ENCODE data around the gene COIL. TPM values are rescaled to one million over a fixed set of nuclear protein-coding genes. Genes with fewer than 3 reads are reported as not detected.

COIL gene
- polyA plus RNA-seq, 3 donors = 3.0 to 6.6 (median 5.3) TPM

DNA sequence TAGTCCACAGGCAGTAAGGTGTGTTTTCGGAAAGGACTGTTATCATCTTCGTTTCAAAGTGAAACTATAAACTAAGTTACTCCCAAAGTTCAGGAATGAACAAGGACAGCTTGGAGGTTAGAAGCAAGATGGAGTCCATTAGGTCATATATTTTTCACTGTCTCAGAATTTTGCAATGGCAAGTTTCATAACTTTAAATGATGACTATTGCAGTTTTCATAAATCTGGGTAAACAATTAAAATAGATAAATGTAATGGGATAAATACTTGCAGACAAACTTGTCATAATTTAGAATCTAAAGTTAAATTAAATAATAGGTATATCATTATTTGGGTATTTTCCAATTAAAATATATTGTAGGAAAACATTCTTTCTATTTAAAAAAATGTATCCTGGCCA, 32.3 kb downstream of the COIL start:
- H3K27me3 ChIP-seq (ENCODE audit: control insufficient read depth in 2 of 2, insufficient read depth in 2 of 2, low read length in 2 of 2) = no peaks in the 10 kb centered on the region
- intact Hi-C loops (cut with micrococcal nuclease) = no loop called here
- no CpG with 5 or more reads among the region's 2 CpGs for WGBS (ENCODE audit: insufficient coverage)
- no peaks in the 10 kb centered on the region for H3K79me2 ChIP-seq (ENCODE audit: insufficient read depth, low read length)
- no peak for TF ChIP-seq CTCF (IDR thresholded peaks at IDR 0.05)
- Mint-ChIP-seq H3K4me1 (peaks cover 2% of the 10 kb centered on the region), H3K4me3 (no peak overlapping the region), H3K9me3 (peaks cover 2 to 36% (median 29%) of the 10 kb centered on the region in 7 donors), H3K27ac (no peak overlapping the region), H3K27me3 (ENCODE audit: low read depth in 3 of 3) (peaks cover 0 to 3% (median 2%) of the 10 kb centered on the region in 3 donors), H3K36me3 (peaks cover 2 to 10% of the 10 kb centered on the region in 2 donors)
- H2AFZ ChIP-seq (ENCODE audit: insufficient read depth, low read depth, low read length, poor library complexity, severe bottlenecking) = no peak overlapping the region
- H3K36me3 ChIP-seq (replicated peaks in 1 of 2; ENCODE audit: control insufficient read depth in 1 of 2, insufficient read depth in 2 of 2, low read length in 2 of 2) = no peaks in the 10 kb centered on the region
- H4K20me1 ChIP-seq (ENCODE audit: insufficient read depth, low read length) = no peaks in the 10 kb centered on the region
- no peak for DNase-seq
- H3K27ac ChIP-seq (ENCODE audit: low read depth in 1 of 2, low read length in 2 of 2) = no peak overlapping the region
- H3K9me3 ChIP-seq (replicated peaks in 1 of 2; ENCODE audit: control insufficient read depth in 1 of 2, insufficient read depth in 1 of 2, low read length in 2 of 2) = peaks cover 8 to 24% of the 10 kb centered on the region in 2 donors
- no peak overlapping the region for H3K4me3 ChIP-seq (replicated peaks in 1 of 3; ENCODE audit: low read depth in 2 of 3, low read length in 3 of 3)
- no peak overlapping the region for H3K9ac ChIP-seq (ENCODE audit: insufficient read depth, low read length, poor library complexity, severe bottlenecking)
- no peak overlapping the region for H3K4me2 ChIP-seq (replicated peaks; ENCODE audit: extremely low read depth, low read length, poor library complexity, severe bottlenecking)
- no peaks in the 10 kb centered on the region for H3K4me1 ChIP-seq (ENCODE audit: control insufficient read depth in 1 of 2, insufficient read depth in 2 of 2, low read length in 2 of 2)

- Histone ChIP-seq H3K27ac (ENCODE audit: low read depth in 1 of 2, low read length in 2 of 2) (no peak overlapping the region), H3K36me3 (replicated peaks in 1 of 2; ENCODE audit: control insufficient read depth in 1 of 2, insufficient read depth in 2 of 2, low read length in 2 of 2) (no peaks in the 10 kb centered on the region), H3K9me3 (replicated peaks in 1 of 2; ENCODE audit: control insufficient read depth in 1 of 2, insufficient read depth in 1 of 2, low read length in 2 of 2) (peaks cover 8 to 24% of the 10 kb centered on the region in 2 donors), H2AFZ (ENCODE audit: insufficient read depth, low read depth, low read length, poor library complexity, severe bottlenecking) (no peak overlapping the region), H3K79me2 (ENCODE audit: insufficient read depth, low read length) (no peaks in the 10 kb centered on the region), H3K4me2 (replicated peaks; ENCODE audit: extremely low read depth, low read length, poor library complexity, severe bottlenecking) (no peak overlapping the region), H3K4me3 (replicated peaks in 1 of 3; ENCODE audit: low read depth in 2 of 3, low read length in 3 of 3) (no peak overlapping the region), H3K4me1 (ENCODE audit: control insufficient read depth in 1 of 2, insufficient read depth in 2 of 2, low read length in 2 of 2) (no peaks in the 10 kb centered on the region), H3K27me3 (ENCODE audit: control insufficient read depth in 2 of 2, insufficient read depth in 2 of 2, low read length in 2 of 2) (no peaks in the 10 kb centered on the region), H4K20me1 (ENCODE audit: insufficient read depth, low read length) (no peaks in the 10 kb centered on the region), H3K9ac (ENCODE audit: insufficient read depth, low read length, poor library complexity, severe bottlenecking) (no peak overlapping the region)
- Mint-ChIP-seq H3K4me3 (no peak overlapping the region), H3K4me1 (peaks cover 5% of the 10 kb centered on the region), H3K9me3 (peaks cover 0 to 32% (median 22%) of the 10 kb centered on the region in 7 donors), H3K36me3 (no peaks in the 10 kb centered on the region), H3K27me3 (ENCODE audit: low read depth in 3 of 3) (peaks cover 1 to 2% (median 2%) of the 10 kb centered on the region in 3 donors), H3K27ac (no peak overlapping the region)
- WGBS (ENCODE audit: insufficient coverage) = no CpG with 5 or more reads among the region's 2 CpGs
- DNase-seq = no peak
- intact Hi-C loops (cut with micrococcal nuclease) = no loop called here
- TF ChIP-seq CTCF (IDR thresholded peaks at IDR 0.05) = no peak
These were observed 34.1 kb downstream of the COIL start for GRCh38 chr17:56926704-56927103.
